Esophagus muscularis mucosa (tissue), 3 donors: ENCODE data around the gene FCRLB.

ENCODE experiments used
- POLR2A ChIP-seq: fragments of 450-650 bp; IDR thresholded peaks from one replicate; pipeline ENCODE4 v1.6.1; 2017; ENCODE audit warnings: antibody characterized with exemption, moderate library complexity, mild to moderate bottlenecking, low read depth
- TF ChIP-seq, protein P1 (sequence below), 3 experiments: fragments of 200-600 bp in 2 of 3; fragments of 450-650 bp in 1 of 3; sonication (generic) in 2 of 3; IDR thresholded peaks; one replicate each; pipeline ENCODE4 v1.5.1; 2017 to 2019; ENCODE audit warnings: antibody characterized with exemption in 3 of 3, mild to moderate bottlenecking in 2 of 3, moderate library complexity in 1 of 3

DNA sequence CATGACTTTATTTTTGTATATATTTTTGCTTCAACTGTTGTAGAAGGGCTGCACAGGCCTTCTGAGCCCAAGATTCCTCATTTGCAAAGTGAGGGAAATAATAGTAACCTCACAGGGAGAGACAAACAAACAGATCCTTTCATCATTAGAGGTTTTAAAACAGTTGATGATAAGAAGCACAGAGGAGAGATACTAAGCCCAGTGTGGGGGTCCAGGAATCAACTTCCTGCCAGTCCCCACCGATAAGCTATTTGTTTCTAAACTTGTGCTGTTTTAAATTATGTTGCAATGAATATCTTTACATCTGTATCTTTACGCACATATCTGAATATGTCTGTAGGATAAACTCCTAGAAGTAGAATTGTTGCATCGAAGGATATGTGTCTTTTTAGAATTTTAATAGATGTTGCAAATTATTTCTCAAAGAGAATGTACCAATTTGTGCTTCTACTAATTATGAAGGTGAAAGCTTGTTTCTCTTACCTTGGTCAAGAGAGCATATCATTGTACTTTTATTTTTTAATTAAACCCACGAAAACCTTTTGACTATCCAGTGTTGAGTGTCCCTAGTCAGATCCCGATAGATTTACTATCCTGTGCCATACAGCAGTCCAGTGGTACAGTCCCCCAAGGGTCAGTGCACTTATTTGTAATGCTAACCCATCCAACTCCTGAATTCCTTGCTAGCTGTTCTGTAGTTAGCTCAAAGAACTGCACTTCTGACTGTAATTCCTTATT is 10.8 kb downstream of the FCRLB start:
- TF ChIP-seq, protein P1, sequence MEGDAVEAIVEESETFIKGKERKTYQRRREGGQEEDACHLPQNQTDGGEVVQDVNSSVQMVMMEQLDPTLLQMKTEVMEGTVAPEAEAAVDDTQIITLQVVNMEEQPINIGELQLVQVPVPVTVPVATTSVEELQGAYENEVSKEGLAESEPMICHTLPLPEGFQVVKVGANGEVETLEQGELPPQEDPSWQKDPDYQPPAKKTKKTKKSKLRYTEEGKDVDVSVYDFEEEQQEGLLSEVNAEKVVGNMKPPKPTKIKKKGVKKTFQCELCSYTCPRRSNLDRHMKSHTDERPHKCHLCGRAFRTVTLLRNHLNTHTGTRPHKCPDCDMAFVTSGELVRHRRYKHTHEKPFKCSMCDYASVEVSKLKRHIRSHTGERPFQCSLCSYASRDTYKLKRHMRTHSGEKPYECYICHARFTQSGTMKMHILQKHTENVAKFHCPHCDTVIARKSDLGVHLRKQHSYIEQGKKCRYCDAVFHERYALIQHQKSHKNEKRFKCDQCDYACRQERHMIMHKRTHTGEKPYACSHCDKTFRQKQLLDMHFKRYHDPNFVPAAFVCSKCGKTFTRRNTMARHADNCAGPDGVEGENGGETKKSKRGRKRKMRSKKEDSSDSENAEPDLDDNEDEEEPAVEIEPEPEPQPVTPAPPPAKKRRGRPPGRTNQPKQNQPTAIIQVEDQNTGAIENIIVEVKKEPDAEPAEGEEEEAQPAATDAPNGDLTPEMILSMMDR (IDR thresholded peaks at IDR 0.05), result no peak
- no peak for TF ChIP-seq POLR2A
